ENCODE results near the gene MARCHF10.

DNA sequence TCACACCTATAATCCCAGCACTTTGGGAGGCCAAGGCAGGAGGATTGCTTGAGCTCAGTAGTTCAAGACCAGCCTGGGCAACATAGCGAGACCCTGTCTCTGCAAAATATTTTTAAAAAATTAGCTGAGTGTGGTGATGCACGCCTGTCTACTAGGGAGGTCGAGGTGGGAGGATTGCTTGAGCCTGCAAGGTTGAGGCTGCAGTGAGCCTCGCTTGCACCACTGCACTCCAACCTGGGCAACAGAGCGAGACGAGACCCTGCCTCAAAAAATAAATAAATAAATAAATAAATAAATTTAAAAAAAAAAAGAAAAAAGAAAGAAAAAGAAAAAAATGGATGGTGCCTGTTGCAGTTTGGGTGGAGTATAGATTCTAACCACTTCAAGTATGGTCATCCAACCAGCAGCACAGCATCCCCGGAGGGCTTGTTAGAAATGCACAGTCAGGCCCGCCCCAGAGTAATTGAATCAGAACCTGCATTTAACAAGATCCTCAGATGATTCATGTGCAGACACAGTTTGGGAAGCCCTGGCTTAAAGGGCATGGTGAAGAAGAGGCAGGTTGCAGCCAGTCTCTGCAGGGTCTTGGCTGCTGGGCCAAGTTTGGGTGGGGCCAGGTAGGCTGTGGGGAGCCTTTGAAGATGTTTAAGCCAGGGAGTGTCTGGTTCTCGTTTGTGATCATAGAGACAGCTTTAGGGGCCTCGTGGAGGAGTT lies 139.9 kb downstream of the MARCHF10 start:
- TF ChIP-seq EZH2phosphoT487 (IDR thresholded peaks at IDR 0.05; ENCODE audit: insufficient read depth, low read depth) (no peak), EZH2 (IDR thresholded peaks at IDR 0.05; ENCODE audit: insufficient read depth, poor library complexity, severe bottlenecking) (no peak)
